ENCODE results near the gene SLC3A2. TPM values are rescaled to one million over a fixed set of nuclear protein-coding genes. Genes with fewer than 3 reads are reported as not detected.
"Not testable (repeated sequence)": the region's sequence is repeated elsewhere in the genome, so short reads cannot be mapped to it uniquely, and the experiment has no call there.

SLC3A2 gene
- total RNA-seq, 1 donor from 2014 or later = 181 TPM

DNA sequence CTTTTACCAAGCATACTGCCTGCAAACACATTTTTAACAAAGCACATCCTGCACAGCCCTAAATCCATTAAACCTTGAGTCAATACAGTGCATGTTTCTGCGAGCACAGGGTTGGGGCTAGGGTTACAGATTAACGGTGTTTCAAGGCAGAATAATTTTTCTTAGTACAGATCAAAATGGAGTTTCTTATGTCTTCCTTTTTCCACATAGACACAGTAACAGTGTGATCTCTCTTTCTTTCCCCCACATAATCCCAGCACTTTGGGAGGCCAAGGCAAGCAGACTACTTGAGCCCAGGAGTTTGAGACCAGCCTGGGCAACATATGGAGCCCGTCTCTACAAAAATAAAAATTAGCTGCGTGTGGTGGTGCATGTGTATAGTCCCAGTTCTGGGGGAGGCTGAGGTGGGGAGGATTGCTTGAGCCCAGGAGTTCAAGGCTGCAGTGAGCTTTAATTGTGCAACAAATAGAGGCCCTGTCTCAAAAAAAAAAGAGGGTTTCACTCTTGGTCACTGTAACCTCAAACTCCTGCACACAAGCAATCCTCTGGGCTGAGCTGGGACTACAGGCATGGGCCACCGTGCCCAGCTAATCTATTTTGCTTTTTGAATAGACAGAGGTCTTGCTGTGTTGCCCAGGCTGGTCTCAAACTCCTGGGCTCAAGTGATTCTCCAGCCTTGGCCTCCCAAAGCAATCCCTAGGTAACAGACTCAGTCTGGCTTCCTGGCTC, 19.7 kb upstream of the SLC3A2 start:
- Mint-ChIP-seq H3K36me3 (ENCODE audit: low read depth) (peaks cover 4% of the 10 kb centered on the region), H3K9me3 (no peaks in the 10 kb centered on the region), H3K27me3 (ENCODE audit: low read depth) (peaks cover 2% of the 10 kb centered on the region), H3K4me1 (peaks cover 54% of the 10 kb centered on the region), H3K27ac (ENCODE audit: unreplicated experiment) (no peak overlapping the region), H3K4me3 (no peak overlapping the region)
- DNase-seq (ENCODE audit: low read depth, low spot score) = no peak
- TF ChIP-seq, protein P1, sequence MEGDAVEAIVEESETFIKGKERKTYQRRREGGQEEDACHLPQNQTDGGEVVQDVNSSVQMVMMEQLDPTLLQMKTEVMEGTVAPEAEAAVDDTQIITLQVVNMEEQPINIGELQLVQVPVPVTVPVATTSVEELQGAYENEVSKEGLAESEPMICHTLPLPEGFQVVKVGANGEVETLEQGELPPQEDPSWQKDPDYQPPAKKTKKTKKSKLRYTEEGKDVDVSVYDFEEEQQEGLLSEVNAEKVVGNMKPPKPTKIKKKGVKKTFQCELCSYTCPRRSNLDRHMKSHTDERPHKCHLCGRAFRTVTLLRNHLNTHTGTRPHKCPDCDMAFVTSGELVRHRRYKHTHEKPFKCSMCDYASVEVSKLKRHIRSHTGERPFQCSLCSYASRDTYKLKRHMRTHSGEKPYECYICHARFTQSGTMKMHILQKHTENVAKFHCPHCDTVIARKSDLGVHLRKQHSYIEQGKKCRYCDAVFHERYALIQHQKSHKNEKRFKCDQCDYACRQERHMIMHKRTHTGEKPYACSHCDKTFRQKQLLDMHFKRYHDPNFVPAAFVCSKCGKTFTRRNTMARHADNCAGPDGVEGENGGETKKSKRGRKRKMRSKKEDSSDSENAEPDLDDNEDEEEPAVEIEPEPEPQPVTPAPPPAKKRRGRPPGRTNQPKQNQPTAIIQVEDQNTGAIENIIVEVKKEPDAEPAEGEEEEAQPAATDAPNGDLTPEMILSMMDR (conservative IDR thresholded peaks at IDR 0.05) = no peak

GRCh38 chr11:62861564-62862192, 19.0 kb upstream of the SLC3A2 start:
- not testable (repeated sequence) for H3K36me3 Mint-ChIP-seq (ENCODE audit: low read depth); H3K27me3 Mint-ChIP-seq (ENCODE audit: low read depth); DNase-seq (ENCODE audit: low read depth, low spot score); H3K9me3 Mint-ChIP-seq; H3K27ac Mint-ChIP-seq (ENCODE audit: unreplicated experiment)
- Mint-ChIP-seq H3K4me1 (peaks cover 49% of the 10 kb centered on the region), H3K4me3 (peak overlapping the region; percentile 12)

DNA sequence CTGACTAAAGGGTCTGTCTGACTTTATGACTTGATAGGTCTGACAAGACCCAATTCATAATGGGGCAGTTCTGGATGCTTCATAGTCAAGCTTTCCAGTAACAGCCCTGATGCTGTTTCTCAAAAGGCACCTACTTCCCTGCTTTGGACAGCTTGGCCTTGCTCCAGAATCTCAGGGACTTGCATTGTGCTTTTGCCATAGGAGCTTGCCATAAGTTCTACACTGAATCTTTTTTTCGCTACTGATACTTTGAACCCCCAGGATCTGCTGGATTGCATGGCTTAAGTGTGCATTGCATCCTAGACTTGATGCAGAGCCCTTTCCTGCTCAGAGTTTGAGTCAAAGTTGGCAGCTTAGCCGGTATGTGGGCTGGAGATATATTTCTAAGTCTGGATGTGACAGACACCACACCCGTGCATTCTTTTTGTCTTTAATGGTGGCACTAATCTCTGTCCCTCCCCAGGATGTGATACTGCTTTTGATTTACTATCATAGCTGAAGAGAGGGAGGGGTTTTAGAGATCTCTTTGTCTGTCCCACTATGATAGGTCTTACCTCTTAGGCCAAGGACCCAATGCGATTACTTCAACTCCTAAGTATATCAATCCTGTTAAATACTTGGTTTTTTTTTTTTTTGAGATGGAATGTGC, 16.9 kb upstream of the SLC3A2 start:
- peaks cover 31% of the 10 kb centered on the region for H3K4me1 Mint-ChIP-seq
- no peaks in the 10 kb centered on the region for H3K27me3 Mint-ChIP-seq (ENCODE audit: low read depth)
- TF ChIP-seq, protein P1 (conservative IDR thresholded peaks at IDR 0.05) = no peak
- no peak overlapping the region for H3K4me3 Mint-ChIP-seq
- no peaks in the 10 kb centered on the region for H3K36me3 Mint-ChIP-seq (ENCODE audit: low read depth)
- H3K9me3 Mint-ChIP-seq = no peaks in the 10 kb centered on the region
- no peak for DNase-seq (ENCODE audit: low read depth, low spot score)
- peak overlapping the region; percentile 52 for H3K27ac Mint-ChIP-seq (ENCODE audit: unreplicated experiment)

- H3K27ac Mint-ChIP-seq (ENCODE audit: unreplicated experiment) = no peak overlapping the region
- H3K4me3 Mint-ChIP-seq = no peak overlapping the region
- no peak for DNase-seq (ENCODE audit: low read depth, low spot score)
- H3K4me1 Mint-ChIP-seq = peaks cover 17% of the 10 kb centered on the region
- no peaks in the 10 kb centered on the region for H3K36me3 Mint-ChIP-seq (ENCODE audit: low read depth)
- TF ChIP-seq, protein P1 (conservative IDR thresholded peaks at IDR 0.05) = no peak
- no peaks in the 10 kb centered on the region for H3K27me3 Mint-ChIP-seq (ENCODE audit: low read depth)
- H3K9me3 Mint-ChIP-seq = no peaks in the 10 kb centered on the region
Observed at GRCh38 chr11:62865635-62866034, 15.1 kb upstream of the SLC3A2 start.

- Mint-ChIP-seq H3K27ac (ENCODE audit: unreplicated experiment) (no peak overlapping the region), H3K4me1 (peaks cover 13% of the 10 kb centered on the region), H3K27me3 (ENCODE audit: low read depth) (no peaks in the 10 kb centered on the region), H3K4me3 (no peak overlapping the region), H3K9me3 (no peaks in the 10 kb centered on the region), H3K36me3 (ENCODE audit: low read depth) (peaks cover 7% of the 10 kb centered on the region)
- TF ChIP-seq, protein P1 (conservative IDR thresholded peaks at IDR 0.05) = no peak
- DNase-seq (ENCODE audit: low read depth, low spot score) = no peak
Observed at GRCh38 chr11:62874851-62875250, 5.8 kb upstream of the SLC3A2 start.
